GM12865 (cell line): ENCODE data around the gene KRTAP10-3.

ENCODE experiments used
- DNase-seq: peaks from one replicate; pipeline ENCODE4 v3.0.0; 2010; ENCODE audit warnings: low read depth
- H3K4me3 ChIP-seq: 2 replicates; pipeline ENCODE4 v1.5.1; 2011; ENCODE audit warnings: mild to moderate bottlenecking, low read depth, low read length, control low read depth
- TF ChIP-seq, protein P1 (sequence below): IDR thresholded peaks from 2 replicates; pipeline ENCODE4 v1.5.1; 2011; ENCODE audit warnings: low read length, control low read depth, low read depth, inconsistent platforms; ENCODE audit not compliant: insufficient read depth; ENCODE audit errors: missing control alignments

Gene KRTAP10-3

DNA sequence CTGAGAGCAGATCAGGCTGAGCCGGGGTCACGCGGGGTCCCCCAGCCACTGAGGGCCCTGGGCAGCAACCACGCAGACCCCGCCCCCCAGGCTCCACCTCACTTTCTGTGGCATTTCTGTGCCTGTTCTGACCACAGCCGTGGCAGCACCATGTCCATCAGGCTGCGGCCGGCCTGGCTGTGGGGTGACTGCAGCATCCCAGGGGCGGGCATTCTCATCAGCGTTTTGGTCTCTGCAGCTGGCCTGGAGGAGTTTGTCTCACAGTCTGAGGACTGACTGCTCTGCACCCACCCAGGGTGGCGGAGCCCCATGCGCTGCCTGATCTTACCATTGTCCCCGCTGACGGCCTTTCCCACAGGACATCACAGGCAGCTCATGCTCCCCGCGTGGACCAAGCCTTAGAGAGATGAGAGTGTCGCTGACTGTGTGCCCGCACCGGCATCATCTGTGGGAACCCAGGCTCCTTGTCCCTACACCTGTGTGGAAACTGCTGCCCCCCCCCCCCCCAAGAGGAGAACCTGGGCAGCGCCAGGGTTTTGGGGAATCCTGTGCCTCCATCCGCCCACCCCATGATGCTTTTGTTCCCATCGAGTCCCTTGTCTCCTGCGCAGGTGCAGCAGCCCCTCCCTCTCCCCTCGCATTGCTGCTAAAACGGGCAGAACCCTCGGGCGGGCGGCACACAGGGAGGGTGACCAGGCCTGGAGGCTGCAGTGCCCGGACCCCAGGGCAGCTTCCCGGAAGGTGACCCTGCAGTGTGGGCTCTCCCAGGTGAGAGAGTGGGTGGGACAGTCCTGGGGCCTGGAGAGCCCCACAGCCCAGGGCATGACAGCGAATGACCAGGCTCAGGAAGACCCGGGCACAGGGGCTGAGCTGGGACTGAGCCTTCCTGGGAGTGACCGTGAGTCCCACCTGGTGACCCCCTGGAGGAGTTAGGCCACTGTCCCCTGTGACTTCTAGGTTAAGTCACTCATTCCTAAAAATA, 20.4 kb downstream of the KRTAP10-3 start:
- no peak for DNase-seq
- TF ChIP-seq, protein P1, sequence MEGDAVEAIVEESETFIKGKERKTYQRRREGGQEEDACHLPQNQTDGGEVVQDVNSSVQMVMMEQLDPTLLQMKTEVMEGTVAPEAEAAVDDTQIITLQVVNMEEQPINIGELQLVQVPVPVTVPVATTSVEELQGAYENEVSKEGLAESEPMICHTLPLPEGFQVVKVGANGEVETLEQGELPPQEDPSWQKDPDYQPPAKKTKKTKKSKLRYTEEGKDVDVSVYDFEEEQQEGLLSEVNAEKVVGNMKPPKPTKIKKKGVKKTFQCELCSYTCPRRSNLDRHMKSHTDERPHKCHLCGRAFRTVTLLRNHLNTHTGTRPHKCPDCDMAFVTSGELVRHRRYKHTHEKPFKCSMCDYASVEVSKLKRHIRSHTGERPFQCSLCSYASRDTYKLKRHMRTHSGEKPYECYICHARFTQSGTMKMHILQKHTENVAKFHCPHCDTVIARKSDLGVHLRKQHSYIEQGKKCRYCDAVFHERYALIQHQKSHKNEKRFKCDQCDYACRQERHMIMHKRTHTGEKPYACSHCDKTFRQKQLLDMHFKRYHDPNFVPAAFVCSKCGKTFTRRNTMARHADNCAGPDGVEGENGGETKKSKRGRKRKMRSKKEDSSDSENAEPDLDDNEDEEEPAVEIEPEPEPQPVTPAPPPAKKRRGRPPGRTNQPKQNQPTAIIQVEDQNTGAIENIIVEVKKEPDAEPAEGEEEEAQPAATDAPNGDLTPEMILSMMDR = no peak
- no peak overlapping the region for H3K4me3 ChIP-seq

- no peak overlapping the region for H3K4me3 ChIP-seq
- TF ChIP-seq, protein P1 = no peak
- no peak for DNase-seq
Measured at GRCh38 chr21:44535963-44536362, 22.6 kb downstream of the KRTAP10-3 start.

- H3K4me3 ChIP-seq = no peak overlapping the region
- TF ChIP-seq, protein P1 = no peak
- DNase-seq = no peak
Measured at GRCh38 chr21:44534688-44535087, 23.9 kb downstream of the KRTAP10-3 start.

DNA sequence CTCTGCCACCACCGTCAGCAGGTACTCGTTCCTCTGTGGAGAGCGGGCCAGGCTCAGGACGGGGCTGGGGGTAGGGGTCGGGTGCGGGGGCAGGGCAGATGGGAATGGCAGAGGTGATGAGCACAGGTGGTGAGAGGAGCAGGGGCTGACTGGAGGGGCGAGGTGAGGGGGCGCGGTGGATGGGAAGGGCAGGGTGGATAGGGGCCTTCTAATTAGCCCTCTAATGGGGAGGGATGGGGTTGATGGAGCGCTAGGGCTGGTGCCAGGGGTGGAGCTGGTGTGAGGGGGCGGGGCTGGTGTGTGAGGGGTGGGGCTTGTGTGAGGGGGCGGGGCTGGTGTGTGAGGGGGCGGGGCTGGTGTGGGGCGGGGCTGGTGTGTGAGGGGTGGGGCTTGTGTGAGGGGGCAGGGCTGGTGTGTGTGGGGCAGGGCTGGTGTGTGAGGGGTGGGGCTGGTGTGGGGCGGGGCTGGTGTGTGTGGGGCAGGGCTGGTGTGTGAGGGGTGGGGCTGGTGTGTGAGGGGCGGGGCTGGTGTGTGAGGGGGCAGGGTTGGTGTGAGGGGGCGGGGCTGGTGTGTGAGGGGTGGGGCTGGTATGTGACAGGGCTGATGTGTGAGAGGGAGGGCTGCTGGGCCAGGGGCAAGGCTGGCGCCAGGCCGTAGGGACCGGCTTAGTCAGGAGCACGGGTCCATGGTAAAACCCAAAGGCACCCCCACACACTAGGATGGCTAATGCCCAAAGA, 24.5 kb downstream of the KRTAP10-3 start:
- DNase-seq = no peak
- H3K4me3 ChIP-seq = no peak overlapping the region
- TF ChIP-seq, protein P1 = no peak

DNA sequence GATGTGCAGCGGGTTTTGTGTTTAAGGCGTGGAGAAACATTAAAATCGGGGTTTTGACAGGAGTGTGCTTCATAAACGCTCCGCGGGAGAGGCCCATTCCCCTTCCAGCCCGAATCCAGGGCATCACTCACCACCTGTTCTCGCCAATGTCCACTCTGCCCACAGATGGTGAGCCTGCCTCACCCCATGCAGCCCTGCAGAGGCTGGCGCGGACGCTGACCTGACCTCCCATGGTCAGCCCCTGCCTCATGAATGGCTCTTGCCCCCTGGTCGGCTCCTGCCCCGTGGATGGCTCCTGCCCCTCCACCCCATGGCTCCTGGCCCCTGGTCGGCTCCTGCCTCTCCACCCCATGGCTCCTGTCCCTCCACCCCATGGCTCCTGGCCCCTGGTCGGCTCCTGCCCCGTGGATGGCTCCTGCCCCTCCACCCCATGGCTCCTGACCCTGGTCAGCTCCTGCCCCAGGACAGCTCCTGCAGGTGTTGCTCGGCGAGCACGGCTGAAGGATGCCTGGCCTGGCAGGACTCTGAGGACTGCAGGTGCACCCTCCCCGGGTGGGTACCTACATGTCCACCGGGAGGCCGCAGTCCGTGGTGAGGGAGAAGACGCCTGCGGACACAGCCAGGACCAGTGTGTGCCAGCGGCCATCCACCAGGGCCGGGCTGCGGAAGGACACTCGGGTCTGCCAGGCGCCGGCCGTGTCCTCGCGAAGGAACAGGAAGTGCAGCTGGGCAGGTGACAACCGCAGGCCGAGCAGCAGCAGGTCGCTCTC, 25.3 kb downstream of the KRTAP10-3 start:
- TF ChIP-seq, protein P1 = no peak
- no peak overlapping the region for H3K4me3 ChIP-seq
- no peak for DNase-seq

DNA sequence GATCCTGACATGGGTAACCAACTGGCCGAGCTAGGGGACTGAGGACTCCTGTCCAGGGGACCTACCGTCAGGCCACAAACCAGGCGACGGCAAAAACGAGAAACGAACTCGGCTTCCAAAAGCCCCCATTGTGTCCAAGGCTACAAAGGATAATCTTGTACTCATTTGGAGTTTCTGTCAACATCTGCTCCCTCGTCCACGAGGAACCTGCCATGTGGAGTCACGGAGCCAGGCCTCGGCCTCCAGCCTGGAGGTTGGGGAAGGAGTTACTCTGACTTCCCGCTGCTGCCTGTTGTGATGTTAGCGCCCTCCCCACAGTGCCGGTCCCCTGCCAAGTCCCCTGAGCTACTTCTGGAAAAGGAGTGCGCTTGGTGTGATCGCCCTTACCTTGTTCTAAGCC, 25.9 kb downstream of the KRTAP10-3 start:
- H3K4me3 ChIP-seq = no peak overlapping the region
- TF ChIP-seq, protein P1 = no peak
- no peak for DNase-seq
